Endothelial cell of umbilical vein (primary cell): ENCODE results near the gene AOC1. TPM values are rescaled to one million over a fixed set of nuclear protein-coding genes. Genes with fewer than 3 reads are reported as not detected.

Source experiments
- BruUV-seq: library from RNA; stranded (reverse); fragments of 400-500 nt; replicated peaks from 2 replicates; lab custom pipeline; 2021; lab: Mats Ljungman, UMichigan
- CTCF ChIA-PET: fragments of 300-600, 350-600 bp; sonication (Branson Sonifier 250); formaldehyde crosslinking; loops from one replicate; lab custom pipeline; 2021; ENCODE audit warnings: antibody characterized with exemption, inconsistent platforms; lab: Charles Lee
- POLR2A ChIA-PET: fragments of 300-600, 350-600 bp; sonication (Branson Sonifier 250); formaldehyde crosslinking; loops from one replicate; lab custom pipeline; 2021; ENCODE audit warnings: antibody characterized with exemption, inconsistent platforms; lab: Charles Lee
- DNase-seq: peaks from one replicate; pipeline ENCODE4 v3.0.0-alpha.2; 2011; ENCODE audit warnings: low read depth, low spot score
- FAIRE-seq: peaks from 2 replicates; lab custom pipeline; 2011; peaks lifted over from hg19 to GRCh38; lab: Jason Lieb, UNC
- H2AFZ ChIP-seq: 2 replicates; pipeline ENCODE4 v1.6.0; 2012; ENCODE audit warnings: low read depth, low read length, control low read depth, inconsistent platforms
- H3K27ac ChIP-seq: 2 replicates; pipeline ENCODE4 v1.5.1; 2011; ENCODE audit warnings: low read depth, mild to moderate bottlenecking, control low read depth, low read length, moderate library complexity; ENCODE audit not compliant: insufficient read depth
- H3K27me3 ChIP-seq, 2 experiments: 2 replicates each; pipeline versions ENCODE4 v1.6.0 to v1.6.1; 2011; ENCODE audit warnings: low read length in 2 of 2, mixed read lengths in 1 of 2; ENCODE audit not compliant: control insufficient read depth in 2 of 2, insufficient read depth in 2 of 2
- H3K36me3 ChIP-seq, 2 experiments: 2 replicates in 1 of 2; 3 replicates in 1 of 2; pipeline ENCODE4 v1.5.1; 2011; ENCODE audit warnings: low read length in 2 of 2, mild to moderate bottlenecking in 1 of 2, moderate library complexity in 1 of 2; ENCODE audit not compliant: control insufficient read depth in 2 of 2, insufficient read depth in 2 of 2; ENCODE audit errors: extremely low read depth in 1 of 2
- H3K4me1 ChIP-seq: 3 replicates; pipeline ENCODE4 v1.5.1; 2011; ENCODE audit warnings: mild to moderate bottlenecking, low read length; ENCODE audit not compliant: control insufficient read depth, insufficient read depth; ENCODE audit errors: extremely low read depth
- H3K4me2 ChIP-seq: 2 replicates; pipeline ENCODE4 v1.6.1; 2011; ENCODE audit warnings: low read length, control low read depth, mixed read lengths; ENCODE audit not compliant: insufficient read depth
- H3K4me3 ChIP-seq, 3 experiments: fragments of 200-600 bp in 1 of 3; sonication (generic), shearing (Covaris generic) in 1 of 3; replicated peaks in 1 of 3; 2 replicates each; pipeline ENCODE4 v1.5.1; 2011 to 2016; ENCODE audit warnings: control low read depth in 3 of 3, low read length in 3 of 3, mild to moderate bottlenecking in 2 of 3, inconsistent platforms in 1 of 3, low read depth in 1 of 3, moderate library complexity in 1 of 3; ENCODE audit not compliant: insufficient read depth in 1 of 3
- H3K79me2 ChIP-seq: 2 replicates; pipeline ENCODE4 v1.6.0; 2012; ENCODE audit warnings: low read length, inconsistent platforms; ENCODE audit not compliant: control insufficient read depth, insufficient read depth
- H3K9ac ChIP-seq: replicated peaks from 2 replicates; pipeline ENCODE3; 2011; ENCODE audit warnings: low read length, control low read depth; ENCODE audit not compliant: insufficient read depth; ENCODE audit errors: extremely low read depth
- H3K9me1 ChIP-seq: replicated peaks from 3 replicates; pipeline ENCODE4 v1.6.0; 2011; ENCODE audit warnings: mild to moderate bottlenecking, low read length; ENCODE audit not compliant: control insufficient read depth, insufficient read depth; ENCODE audit errors: extremely low read depth
- H3K9me3 ChIP-seq: replicated peaks from 2 replicates; pipeline ENCODE4 v1.5.1; 2012; ENCODE audit warnings: low read length, inconsistent platforms; ENCODE audit not compliant: control insufficient read depth, insufficient read depth
- H4K20me1 ChIP-seq: replicated peaks from 2 replicates; pipeline ENCODE3; 2011; ENCODE audit warnings: mild to moderate bottlenecking, low read length; ENCODE audit not compliant: control insufficient read depth, insufficient read depth; ENCODE audit errors: extremely low read depth
- FOS ChIP-seq: IDR thresholded peaks from 2 replicates; pipeline ENCODE4 v1.6.1; 2011; ENCODE audit warnings: mild to moderate bottlenecking, low read length, moderate library complexity, borderline replicate concordance; ENCODE audit not compliant: insufficient read depth
- GATA2 ChIP-seq: IDR thresholded peaks from 2 replicates; pipeline ENCODE4 v1.7.0; 2011; ENCODE audit warnings: low read depth, mild to moderate bottlenecking, moderate library complexity, mixed read lengths, low read length; ENCODE audit not compliant: insufficient read length, insufficient read depth
- MYC ChIP-seq: IDR thresholded peaks from one replicate; pipeline ENCODE4 v1.6.1; 2011; ENCODE audit warnings: mild to moderate bottlenecking, low read depth, low read length
- POLR2A ChIP-seq: IDR thresholded peaks from 2 replicates; pipeline ENCODE4 v1.6.1; 2012; ENCODE audit warnings: low read depth, mild to moderate bottlenecking, control low read depth, low read length
- POLR2AphosphoS5 ChIP-seq: IDR thresholded peaks from 2 replicates; pipeline ENCODE4 v1.6.1; 2012; ENCODE audit warnings: low read depth, mild to moderate bottlenecking, control low read depth, low read length, moderate library complexity; ENCODE audit not compliant: insufficient read depth
- dilution Hi-C: fragments of 300-500 bp; cut with MboI; formaldehyde crosslinking; loops from one replicate; pipeline ENCODE4 v1.15.0; 2019; ENCODE audit warnings: low sequenced_read_pairs; ENCODE audit not compliant: extremely low pct_ligation_motif_present
- intact Hi-C: fragments of 100-400 bp; cut with micrococcal nuclease; formaldehyde crosslinking; loops from one replicate; pipeline ENCODE4 v1.10.0; 2022
- polyA plus RNA-seq, 4 experiments: library from polyadenylated mRNA; depleted of rRNA in 3 of 4; stranded (reverse) in 3 of 4; unstranded in 1 of 4; fragments of >200 nt; gene quantifications; 2 replicates each; pipeline versions ENCODE4 v1.2.1 to v1.2.3, GENCODE V29; 2011 to 2012; ENCODE audit warnings: missing spikeins in 1 of 4
- total RNA-seq: library from RNA; stranded (reverse); gene quantifications from 2 replicates; pipeline ENCODE4 v1.2.3, GENCODE V29; 2021
- TF ChIP-seq, protein P1 (sequence below): IDR thresholded peaks from 2 replicates; pipeline ENCODE4 v1.6.1; 2011; ENCODE audit not compliant: insufficient read depth, insufficient read length

The AOC1 gene
- total and polyA plus RNA-seq, 2 donors (not counting 3 experiments of a cell fraction or from before 2014, with no cell fraction given), result not detected

DNA sequence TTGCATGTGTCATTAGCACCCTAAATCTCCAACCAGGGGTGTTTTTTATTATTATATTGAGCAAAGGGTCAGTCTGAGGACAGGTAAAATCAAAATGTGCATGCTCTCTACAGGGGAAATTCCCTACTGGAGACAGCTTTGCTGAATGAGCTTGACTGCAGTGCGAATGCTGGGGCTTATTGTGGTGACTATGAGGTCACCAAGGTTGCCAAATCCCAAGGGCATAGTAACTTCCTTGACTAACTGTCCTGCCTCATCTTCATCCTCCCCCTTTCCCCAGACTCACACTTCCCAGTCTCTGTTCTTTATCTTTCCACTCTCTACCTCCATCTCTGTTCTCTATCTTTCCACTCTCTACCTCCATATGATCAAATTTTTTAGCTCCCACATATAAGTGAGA, 22.9 kb upstream of the AOC1 start:
- H3K9me1 ChIP-seq, result no peaks in the 10 kb centered on the region
- intact Hi-C loops (no loop called here), dilution Hi-C loops (no loop called here)
- DNase-seq, result no peak
- no TSS peak for BruUV-seq
- H3K4me1 ChIP-seq, result no peaks in the 10 kb centered on the region
- H2AFZ ChIP-seq, result no peak overlapping the region
- no peaks in the 10 kb centered on the region for H3K79me2 ChIP-seq
- H3K36me3 ChIP-seq, result no peaks in the 10 kb centered on the region
- no peak overlapping the region for H3K9ac ChIP-seq
- H4K20me1 ChIP-seq, result no peaks in the 10 kb centered on the region
- POLR2A ChIA-PET, result no interaction called here
- CTCF ChIA-PET, result no interaction called here
- peaks cover 4 to 16% of the 10 kb centered on the region in 2 experiments for H3K27me3 ChIP-seq
- H3K27ac ChIP-seq, result no peak overlapping the region
- no peak overlapping the region for H3K4me3 ChIP-seq
- H3K4me2 ChIP-seq, result no peak overlapping the region
- no peaks in the 10 kb centered on the region for H3K9me3 ChIP-seq
- FAIRE-seq, result no peak
- TF ChIP-seq, protein P1, sequence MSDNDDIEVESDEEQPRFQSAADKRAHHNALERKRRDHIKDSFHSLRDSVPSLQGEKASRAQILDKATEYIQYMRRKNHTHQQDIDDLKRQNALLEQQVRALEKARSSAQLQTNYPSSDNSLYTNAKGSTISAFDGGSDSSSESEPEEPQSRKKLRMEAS, result no peak

DNA sequence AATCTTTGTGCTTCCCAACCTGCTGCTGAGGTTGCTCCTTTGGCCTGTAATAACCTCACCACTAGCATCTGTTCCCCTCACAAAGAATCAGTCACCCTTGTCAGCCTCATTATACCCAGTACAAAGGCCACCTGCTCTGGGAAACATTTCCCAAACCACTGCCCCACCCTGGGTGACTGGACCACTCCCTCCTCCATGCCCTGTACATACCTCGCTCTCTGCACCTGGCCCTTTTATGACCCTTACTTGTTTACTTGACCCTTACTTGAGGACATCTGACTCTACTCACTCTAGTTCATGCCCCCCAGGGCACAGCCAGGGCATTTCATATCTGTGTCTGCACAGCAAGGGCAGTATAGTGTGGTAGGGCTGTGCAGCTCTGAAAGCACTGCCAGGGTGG, 21.4 kb upstream of the AOC1 start:
- no peak overlapping the region for H3K4me3 ChIP-seq
- H3K27ac ChIP-seq, result no peak overlapping the region
- no TSS peak for BruUV-seq
- no peak for DNase-seq
- dilution Hi-C loops, result no loop called here
- no peak overlapping the region for H3K9ac ChIP-seq
- POLR2A ChIA-PET, result no interaction called here
- no peaks in the 10 kb centered on the region for H3K9me1 ChIP-seq
- H3K4me1 ChIP-seq, result no peaks in the 10 kb centered on the region
- no peaks in the 10 kb centered on the region for H3K9me3 ChIP-seq
- H2AFZ ChIP-seq, result no peak overlapping the region
- H4K20me1 ChIP-seq, result no peaks in the 10 kb centered on the region
- CTCF ChIA-PET, result no interaction called here
- H3K27me3 ChIP-seq, result peaks cover 4 to 14% of the 10 kb centered on the region in 2 experiments
- no peak for FAIRE-seq
- TF ChIP-seq MYC, result no peak
- no peak for TF ChIP-seq FOS
- no peak for TF ChIP-seq GATA2
- no peak for TF ChIP-seq POLR2AphosphoS5
- no peak for TF ChIP-seq POLR2A
- intact Hi-C loops, result no loop called here
- H3K79me2 ChIP-seq, result no peaks in the 10 kb centered on the region
- H3K4me2 ChIP-seq, result no peak overlapping the region
- H3K36me3 ChIP-seq, result no peaks in the 10 kb centered on the region
